ENCODE measurements around the gene OR2A5.

- no peak for TF ChIP-seq CTCF (IDR thresholded peaks at IDR 0.05)
- no peak for TF ChIP-seq POLR2AphosphoS5 (IDR thresholded peaks at IDR 0.05)
- no peak for TF ChIP-seq POLR2A (IDR thresholded peaks at IDR 0.05)
These were observed 37.1 kb upstream of the OR2A5 start for GRCh38 chr7:144011458-144012230.

All from prostate gland (tissue), 2 donors.